HepG2 (cell line): ENCODE data around the gene CKS1B.

Experiments
- PHF8 ChIP-seq: sonication (generic); formaldehyde crosslinking; IDR thresholded peaks from 2 replicates; pipeline ENCODE4 v1.5.0; 2020; ENCODE audit warnings: missing genetic modification reagents
- ZNF224 ChIP-seq: sonication (generic); formaldehyde crosslinking; IDR thresholded peaks from 2 replicates; pipeline ENCODE4 v1.5.0; 2020; ENCODE audit warnings: mild to moderate bottlenecking, missing genetic modification reagents

DNA sequence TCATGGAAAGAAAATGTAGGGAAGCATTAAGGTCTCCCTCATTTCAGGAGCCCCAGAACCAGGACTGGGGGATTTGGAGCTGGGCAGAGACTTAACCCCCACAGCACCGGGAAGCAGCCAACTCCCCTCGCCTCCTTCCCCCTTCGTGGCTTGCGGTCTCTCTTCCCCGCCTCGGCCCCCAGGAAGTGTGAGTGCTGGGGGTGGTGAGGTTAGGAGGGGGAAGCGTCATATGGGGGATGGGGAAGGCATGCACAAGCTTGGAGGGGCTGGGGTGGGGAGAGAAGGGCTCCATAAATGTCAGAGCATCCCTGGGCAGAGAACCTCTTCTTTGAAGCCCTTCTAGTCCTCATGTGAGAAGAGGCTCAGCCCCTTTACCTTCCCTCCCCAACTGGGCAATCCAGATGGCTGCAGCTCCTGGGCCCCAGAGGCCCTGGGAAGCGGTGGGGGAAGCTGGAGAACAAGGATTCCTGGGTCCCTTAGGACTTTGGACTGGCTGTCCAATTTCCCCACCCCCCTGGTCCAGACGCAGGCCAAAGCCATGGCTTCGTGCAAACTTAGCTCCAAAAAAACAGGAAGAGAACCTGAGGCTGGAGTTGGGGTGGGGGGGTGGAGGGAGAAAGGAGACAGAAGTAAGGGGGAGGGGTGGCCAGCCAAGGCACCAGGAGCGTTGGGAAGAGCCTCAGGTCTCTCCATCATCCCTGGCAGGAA, 35.9 kb downstream of the CKS1B start:
- TF ChIP-seq ZNF224 (CRISPR knock-in tag) (no peak), PHF8 (CRISPR knock-in tag) (no peak)
